ENCODE data around the gene ANAPC1.
"Not testable (repeated sequence)": the region's sequence is repeated elsewhere in the genome, so short reads cannot be mapped to it uniquely, and the experiment has no call there.

Gene ANAPC1

GRCh38 chr2:111883661-111884591, at the start of gene ANAPC1:
Gene ANAPC1 (minus strand): TSS chr2:111884193. CDS start chr2:111880825, 3,368 bp downstream.
- DNase-seq, result peak; percentile 64

DNA sequence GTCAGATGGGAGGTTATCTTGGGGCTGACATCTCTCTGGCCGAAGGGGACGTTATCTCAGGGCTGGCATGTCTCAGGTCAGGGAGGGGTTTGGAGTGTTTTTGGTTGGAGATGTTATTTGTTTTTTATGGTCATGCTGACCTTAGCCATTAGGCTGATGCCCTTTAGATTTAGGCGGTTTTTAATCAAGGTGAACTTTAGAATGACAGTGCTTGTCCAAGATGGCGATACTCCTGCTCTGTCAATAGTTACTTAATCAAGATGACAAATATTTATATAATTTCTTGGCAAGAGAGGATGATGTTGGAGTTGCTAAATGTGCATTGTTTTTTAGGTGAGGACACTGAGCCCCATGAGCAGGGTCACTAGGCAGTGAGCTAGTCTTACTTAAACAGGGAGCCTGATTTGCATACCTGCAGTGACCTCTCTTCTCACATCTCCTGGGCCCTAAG, 48.9 kb upstream of the ANAPC1 start:
- DNase-seq, result no peak

DNA sequence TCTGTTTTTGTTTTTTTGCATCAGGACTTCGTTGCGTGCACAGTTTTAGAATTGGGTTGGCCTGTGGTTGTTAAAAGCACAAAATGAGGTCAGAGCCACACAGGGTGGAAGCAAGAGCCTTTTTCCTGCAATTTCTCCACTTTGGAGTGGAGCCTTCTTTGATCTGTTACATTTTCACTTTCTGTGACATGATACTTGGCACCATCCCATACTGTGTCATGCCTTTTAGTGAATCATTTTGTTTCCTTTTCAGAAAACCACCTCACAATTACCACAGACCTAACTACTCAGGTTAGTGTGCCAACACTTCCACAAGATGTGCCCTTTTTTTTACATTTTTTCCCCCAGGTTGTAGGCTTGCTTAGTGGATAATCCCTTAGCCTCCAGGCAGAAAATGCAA, 46.9 kb upstream of the ANAPC1 start:
- DNase-seq, result no peak

DNA sequence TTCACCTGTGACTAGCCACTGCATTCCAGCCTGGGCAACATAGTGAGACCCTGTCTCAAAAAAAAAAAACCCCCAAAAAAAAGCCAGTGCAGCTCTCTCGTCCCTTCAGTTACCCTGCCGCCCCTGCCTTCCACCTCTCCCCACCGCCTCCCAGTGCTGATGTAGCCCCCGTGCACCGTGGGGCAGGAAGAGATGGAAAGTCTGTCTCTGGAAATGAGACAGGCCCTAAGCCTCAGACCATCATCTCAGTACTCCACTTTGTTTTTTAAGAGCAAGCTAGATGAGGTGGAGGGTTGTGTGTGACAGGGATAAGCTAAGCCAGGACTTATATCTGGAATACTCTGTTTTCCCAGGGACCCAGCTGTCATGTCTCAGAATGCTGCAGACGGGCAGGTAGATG, 46.4 kb upstream of the ANAPC1 start:
- no peak for DNase-seq

DNA sequence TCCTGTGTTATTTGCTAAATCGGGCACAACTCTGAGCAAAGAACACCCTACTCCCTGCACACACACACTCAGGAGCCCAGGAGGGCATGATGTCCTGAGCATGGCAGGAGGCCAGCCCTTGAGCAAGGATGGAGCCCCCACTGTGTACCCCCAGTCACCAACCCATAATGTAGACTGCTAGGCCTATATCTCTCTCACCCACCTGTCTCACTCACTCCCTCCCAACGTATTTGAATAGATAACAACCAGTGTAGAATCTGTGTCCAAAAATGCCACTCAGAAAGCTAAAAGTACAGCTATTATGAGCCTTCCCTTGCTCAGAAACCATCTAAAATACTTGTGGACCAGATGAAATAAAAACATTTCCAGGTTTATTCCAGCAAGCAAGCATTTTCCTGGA, 43.7 kb upstream of the ANAPC1 start:
- DNase-seq, result no peak

GRCh38 chr2:111924617-111925107, 40.7 kb upstream of the ANAPC1 start:
- DNase-seq, result no peak

GRCh38 chr2:111923276-111923804, 39.3 kb upstream of the ANAPC1 start:
- DNase-seq, result no peak

DNA sequence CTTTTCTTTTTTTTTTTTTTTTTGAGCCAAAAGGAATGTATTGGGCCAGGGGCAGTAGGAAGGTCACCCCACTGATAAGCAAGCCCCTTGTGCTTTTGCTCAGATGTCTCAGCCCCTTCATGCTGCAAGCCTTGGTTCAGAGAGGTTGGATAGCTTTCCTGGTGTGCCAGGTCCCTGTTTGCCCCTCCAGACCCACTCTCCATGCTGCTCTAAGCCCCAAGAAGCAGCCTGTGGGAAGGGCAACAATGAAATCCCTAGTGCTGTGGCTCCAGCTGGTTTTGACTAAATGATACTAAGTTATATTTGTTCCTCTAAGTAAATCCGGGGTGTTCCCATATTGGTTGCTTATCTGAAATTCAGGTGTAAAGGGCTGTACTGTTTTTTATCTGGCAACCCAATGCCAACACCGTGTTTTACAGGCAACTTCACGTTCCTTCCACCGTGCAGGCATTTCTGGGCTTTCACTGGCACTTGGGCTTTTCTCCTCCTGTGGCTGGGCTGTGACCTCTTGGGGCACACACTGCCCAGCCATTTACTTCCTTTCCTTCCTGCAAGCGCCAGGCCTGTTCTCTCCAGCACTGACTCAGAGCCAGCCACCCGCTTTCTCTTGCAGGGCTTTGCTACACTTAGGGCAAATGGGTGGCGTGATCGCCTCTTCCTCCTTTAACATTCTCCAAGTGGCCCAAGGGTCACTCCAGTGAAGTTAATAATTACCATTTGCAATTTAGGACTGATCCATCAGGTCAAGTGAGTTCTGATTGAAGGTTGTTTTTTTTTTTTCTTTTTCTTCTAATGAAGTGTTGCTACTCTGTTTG, 36.0 kb upstream of the ANAPC1 start:
- no peak for DNase-seq

DNA sequence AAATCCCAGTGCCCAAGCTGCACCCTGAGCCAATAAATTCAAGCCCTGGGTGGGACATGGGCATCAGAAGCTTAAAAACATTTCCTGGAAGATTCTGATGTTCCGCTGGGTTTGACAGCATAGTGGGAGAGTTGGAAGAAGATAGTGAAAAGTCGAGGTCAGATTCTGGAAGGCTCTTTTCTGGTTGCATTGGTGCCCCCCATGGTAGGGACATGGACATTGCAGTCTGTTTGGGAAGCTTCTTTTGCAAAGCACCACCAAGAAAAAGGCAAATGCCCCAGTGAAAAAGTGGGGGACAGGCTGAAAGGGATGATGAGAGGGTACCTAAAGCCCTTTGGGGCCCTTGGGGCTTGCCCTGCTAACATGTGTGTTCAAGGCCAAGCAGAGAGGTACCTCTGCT, 35.4 kb upstream of the ANAPC1 start:
- DNase-seq, result no peak

- no peak for DNase-seq
Measured at GRCh38 chr2:111918383-111918806, 34.4 kb upstream of the ANAPC1 start.

DNA sequence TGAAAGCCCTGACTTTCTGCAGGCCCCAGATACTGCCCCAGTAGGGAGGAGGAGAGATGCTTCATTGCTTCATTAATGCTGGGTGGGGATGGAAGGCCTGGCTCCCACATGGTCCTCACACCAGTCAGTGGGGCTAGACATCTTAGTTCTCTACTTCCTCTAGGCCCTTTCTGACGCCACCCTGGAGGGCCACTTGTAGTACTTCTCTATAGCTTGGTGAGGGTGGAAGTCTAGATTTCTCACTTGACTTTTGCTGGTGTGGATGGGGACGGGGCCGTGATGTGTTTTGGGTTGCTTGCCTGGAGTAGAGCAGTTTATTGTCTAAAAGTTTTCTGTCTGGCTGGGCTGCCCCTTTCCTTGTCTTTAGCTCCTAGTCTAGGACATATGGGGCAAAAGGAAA, 33.1 kb upstream of the ANAPC1 start:
- DNase-seq, result no peak

- DNase-seq, result no peak
Measured at GRCh38 chr2:111912547-111912946, 28.6 kb upstream of the ANAPC1 start.

- not testable (repeated sequence) for DNase-seq
Measured at GRCh38 chr2:111911295-111911977, 27.4 kb upstream of the ANAPC1 start.

DNA sequence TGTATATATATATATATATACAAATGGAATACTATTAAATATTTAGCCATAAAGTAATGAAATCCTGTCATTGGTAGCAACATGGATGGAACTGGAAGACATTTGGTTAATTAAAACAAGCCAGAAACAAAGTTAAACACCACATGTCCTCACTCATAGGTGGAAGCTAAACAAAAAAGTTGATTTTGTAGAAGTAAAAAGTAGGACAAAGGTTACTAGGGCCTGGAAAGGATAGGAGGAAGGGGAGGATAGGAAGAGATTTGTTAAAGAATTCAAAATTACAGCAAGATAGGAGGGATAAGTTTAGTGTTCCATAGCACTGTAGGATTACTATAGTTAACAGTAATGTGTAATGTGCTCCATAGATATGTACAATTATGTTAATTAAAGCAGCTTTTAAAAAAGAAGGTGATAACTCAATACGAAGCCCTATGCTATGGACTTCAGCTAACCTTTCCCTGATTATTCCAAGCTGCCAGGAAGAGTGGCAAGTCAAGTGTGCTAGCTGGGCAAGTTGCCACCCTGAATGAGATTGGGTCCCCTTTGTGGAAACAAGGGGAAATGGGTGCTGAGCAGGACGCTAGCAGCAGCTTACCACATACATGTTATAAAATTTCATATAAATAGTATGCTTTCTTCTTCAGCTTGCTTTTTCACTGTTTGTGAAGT, 26.8 kb upstream of the ANAPC1 start:
- DNase-seq, result no peak

GRCh38 chr2:111909997-111910396, 26.0 kb upstream of the ANAPC1 start:
- not testable (repeated sequence) for DNase-seq

GRCh38 chr2:111909079-111909478, 25.1 kb upstream of the ANAPC1 start:
- DNase-seq, result no peak

DNA sequence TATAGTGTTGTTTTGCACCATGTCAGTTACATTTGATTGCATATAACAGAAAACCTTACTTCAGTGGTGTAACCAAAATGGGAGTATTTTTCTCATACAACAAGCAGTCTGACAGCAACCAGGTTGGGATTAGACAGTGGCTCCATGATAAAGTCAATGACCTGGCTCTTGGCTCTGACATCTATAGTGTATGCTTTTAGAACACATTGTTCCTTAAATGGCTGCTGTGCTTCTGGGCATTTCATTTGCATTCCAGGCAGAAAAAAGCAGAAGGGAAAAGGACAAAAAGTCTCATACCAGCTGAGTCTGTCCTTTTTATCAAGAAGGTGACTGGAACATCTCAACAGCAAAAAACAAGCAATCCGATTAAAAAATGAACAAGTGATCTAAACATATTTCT, 24.6 kb upstream of the ANAPC1 start:
- DNase-seq, result no peak

DNA sequence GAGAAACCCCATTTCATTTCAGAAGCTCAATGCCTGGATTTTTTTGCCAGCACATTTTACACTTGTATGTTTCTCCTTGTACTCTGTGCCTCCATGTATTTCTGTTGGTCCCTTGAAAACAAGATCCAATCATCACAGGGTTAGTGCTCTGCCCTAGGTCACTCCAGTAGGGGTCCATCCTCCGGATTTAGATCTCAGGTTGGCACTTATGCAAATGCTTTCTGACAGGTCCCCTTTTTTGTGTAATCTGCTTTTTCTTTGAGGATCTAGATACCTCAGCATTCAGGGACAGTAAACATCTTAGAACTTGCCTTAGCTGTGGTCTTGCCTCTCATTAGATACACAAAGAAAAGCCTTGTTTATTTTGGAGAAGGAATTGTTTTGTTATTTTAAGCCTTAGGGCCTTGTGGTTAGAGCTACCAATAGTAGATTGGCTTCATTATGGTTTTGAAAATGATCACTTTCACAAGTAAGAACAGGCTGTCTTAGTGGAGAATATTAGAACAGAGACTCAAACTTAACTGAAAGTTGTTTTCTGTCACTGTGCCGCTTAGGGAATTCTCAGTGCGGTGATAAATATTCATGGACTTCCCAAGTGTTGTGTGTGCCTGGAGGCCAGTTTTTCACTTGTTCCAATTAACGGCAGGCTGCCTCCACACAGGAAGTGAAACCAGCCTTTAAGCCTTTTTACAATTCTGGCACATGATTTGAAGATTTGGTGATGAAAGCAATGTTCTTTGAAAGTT, 22.2 kb upstream of the ANAPC1 start:
- no peak for DNase-seq

DNA sequence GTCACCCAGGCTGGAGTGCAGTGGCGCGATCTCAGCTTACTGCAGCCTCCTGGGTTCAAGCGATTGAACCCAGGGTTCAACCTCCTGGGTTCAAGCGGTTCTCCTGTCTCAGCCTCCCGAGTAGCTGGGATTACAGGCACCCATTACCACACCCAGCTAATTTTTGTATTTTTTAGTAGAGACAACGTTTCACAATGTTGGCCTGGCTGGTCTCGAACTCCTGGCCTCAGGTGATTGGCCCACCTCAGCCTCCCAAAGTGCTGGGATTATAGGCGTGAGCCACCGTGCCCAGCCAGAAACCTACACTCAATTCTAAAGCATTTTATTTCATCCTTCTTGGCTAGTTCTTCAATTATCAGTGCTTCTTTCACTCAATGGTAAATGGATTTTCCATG, 21.5 kb upstream of the ANAPC1 start:
- not testable (repeated sequence) for DNase-seq

- no peak for DNase-seq
Measured at GRCh38 chr2:111904726-111905474, 20.9 kb upstream of the ANAPC1 start.

Data from NCI-H1436 (cell line).